HepG2 (cell line): ENCODE data around the gene DLG2. TPM values are rescaled to one million over a fixed set of nuclear protein-coding genes. Genes with fewer than 3 reads are reported as not detected.

ENCODE experiments used
- ARNTL ChIP-seq: sonication (generic); formaldehyde crosslinking; IDR thresholded peaks from 2 replicates; pipeline ENCODE4 v1.4.0; 2020; ENCODE audit warnings: mild to moderate bottlenecking, missing genetic modification reagents
- BORCS8-MEF2B ChIP-seq: sonication (generic); formaldehyde crosslinking; IDR thresholded peaks from 2 replicates; pipeline ENCODE4 v1.8.0; 2022; ENCODE audit warnings: mild to moderate bottlenecking, missing genetic modification reagents
- GLI4 ChIP-seq: sonication (generic); formaldehyde crosslinking; IDR thresholded peaks from 2 replicates; pipeline ENCODE4 v1.5.1; 2020; ENCODE audit warnings: missing genetic modification reagents, mild to moderate bottlenecking, moderate library complexity, borderline replicate concordance
- HNRNPLL ChIP-seq: fragments of 200-400 bp; formaldehyde crosslinking; IDR thresholded peaks from 2 replicates; pipeline ENCODE4 v1.6.1; 2017; ENCODE audit warnings: mild to moderate bottlenecking, low read depth, low read length; ENCODE audit not compliant: poor library complexity, severe bottlenecking
- MAF1 ChIP-seq: sonication (generic); formaldehyde crosslinking; IDR thresholded peaks from 2 replicates; pipeline ENCODE4 v1.5.0; 2020; ENCODE audit warnings: missing genetic modification reagents, borderline replicate concordance
- MAZ ChIP-seq, 2 experiments: sonication (generic) in 1 of 2; formaldehyde crosslinking in 1 of 2; IDR thresholded peaks; 2 replicates each; pipeline versions ENCODE4 v1.5.0 to v1.6.1; 2012 to 2020; ENCODE audit warnings: low read depth in 2 of 2, mild to moderate bottlenecking in 2 of 2, borderline replicate concordance in 1 of 2, improper control_type of control experiment in 1 of 2, low read length in 1 of 2, missing genetic modification reagents in 1 of 2, moderate library complexity in 1 of 2
- MED1 ChIP-seq: sonication (generic); formaldehyde crosslinking; IDR thresholded peaks from 2 replicates; pipeline ENCODE4 v1.4.0; 2020; ENCODE audit warnings: missing genetic modification reagents
- MIER3 ChIP-seq: IDR thresholded peaks from 2 replicates; pipeline ENCODE4 v1.6.1; 2016; ENCODE audit warnings: missing compliant biosample characterization, borderline replicate concordance
- MIXL1 ChIP-seq: IDR thresholded peaks from 2 replicates; pipeline ENCODE4 v1.6.1; 2016
- MXI1 ChIP-seq: IDR thresholded peaks from 3 replicates; pipeline ENCODE4 v1.6.1; 2012; ENCODE audit warnings: low read depth, low read length, inconsistent platforms, borderline replicate concordance
- NFE2L2 ChIP-seq: fragments of 150-350 bp; IDR thresholded peaks from 2 replicates; pipeline ENCODE4 v1.6.1; 2014; ENCODE audit warnings: low read length
- PHF5A ChIP-seq: IDR thresholded peaks from one replicate; pipeline ENCODE4 v1.6.1; 2018; ENCODE audit warnings: low read depth, missing genetic modification reagents; ENCODE audit not compliant: unreplicated experiment
- POLR2AphosphoS5 ChIP-seq: IDR thresholded peaks from 2 replicates; pipeline ENCODE4 v1.6.1; 2012; ENCODE audit warnings: low read depth, low read length
- RCOR2 ChIP-seq: IDR thresholded peaks from 2 replicates; pipeline ENCODE4 v1.6.1; 2016; ENCODE audit warnings: missing biosample characterization, missing genetic modification reagents
- SOX5 ChIP-seq: IDR thresholded peaks from 2 replicates; pipeline ENCODE4 v1.6.1; 2016; ENCODE audit warnings: borderline replicate concordance
- SP140L ChIP-seq: sonication (generic); formaldehyde crosslinking; IDR thresholded peaks from 2 replicates; pipeline ENCODE4 v1.4.0; 2020; ENCODE audit warnings: missing genetic modification reagents, borderline replicate concordance
- TBX2 ChIP-seq: sonication (generic); formaldehyde crosslinking; IDR thresholded peaks from 2 replicates; pipeline ENCODE4 v1.5.0; 2020; ENCODE audit warnings: missing genetic modification reagents, mild to moderate bottlenecking, borderline replicate concordance
- TP53 ChIP-seq: sonication (generic); formaldehyde crosslinking; conservative IDR thresholded peaks from 2 replicates; pipeline ENCODE4 v1.4.0; 2020; ENCODE audit warnings: missing genetic modification reagents
- XRCC5 ChIP-seq: fragments of 200-400 bp; formaldehyde crosslinking; optimal IDR thresholded peaks from 2 replicates; pipeline ENCODE3; 2017; ENCODE audit warnings: mild to moderate bottlenecking, low read length
- ZNF430 ChIP-seq: sonication (generic); formaldehyde crosslinking; IDR thresholded peaks from 2 replicates; pipeline ENCODE4 v1.9.0; 2021; ENCODE audit warnings: mild to moderate bottlenecking, missing genetic modification reagents
- ZNF468 ChIP-seq: sonication (generic); formaldehyde crosslinking; IDR thresholded peaks from 2 replicates; pipeline ENCODE4 v1.8.0; 2022; ENCODE audit warnings: mild to moderate bottlenecking, moderate library complexity, missing genetic modification reagents
- ZNF549 ChIP-seq: sonication (generic); formaldehyde crosslinking; IDR thresholded peaks from 2 replicates; pipeline ENCODE4 v1.5.0; 2020; ENCODE audit warnings: missing genetic modification reagents
- polyA plus RNA-seq, 8 experiments: library from polyadenylated mRNA; depleted of rRNA in 3 of 8; stranded (reverse) in 7 of 8; unstranded in 1 of 8; fragments of >200 nt; fragmentation: Illumina TruSeq in 4 of 8; extraction: Trizol in 4 of 8; gene quantifications; 2 replicates each; pipeline versions ENCODE4 v1.2.1 to v1.2.3, GENCODE V29; 2011 to 2016; ENCODE audit warnings: low read depth in 4 of 8, missing spikeins in 1 of 8, mixed read lengths in 1 of 8; ENCODE audit not compliant: insufficient read depth in 1 of 8
- total RNA-seq, 5 experiments: library from RNA; depleted of rRNA; stranded (reverse); fragments of >200 nt; fragmentation: Illumina TruSeq; extraction: Trizol; gene quantifications; 2 replicates each; pipeline ENCODE4 v1.2.3, GENCODE V29; 2016; ENCODE audit warnings: low read depth in 1 of 5
- TF ChIP-seq, protein P1 (sequence below), 2 experiments: sonication (generic) in 1 of 2; formaldehyde crosslinking in 1 of 2; IDR thresholded peaks; 2 replicates each; pipeline versions ENCODE4 v1.5.1 to v1.6.1; 2011 to 2020; ENCODE audit warnings: borderline replicate concordance in 1 of 2, low read depth in 1 of 2, low read length in 1 of 2, mild to moderate bottlenecking in 1 of 2, missing genetic modification reagents in 1 of 2, moderate library complexity in 1 of 2
- TF ChIP-seq, protein P2 (sequence below): IDR thresholded peaks from 2 replicates; pipeline ENCODE4 v1.6.1; 2016; ENCODE audit warnings: missing genetic modification reagents, missing compliant biosample characterization
- TF ChIP-seq, protein P3 (sequence below): sonication (generic); formaldehyde crosslinking; IDR thresholded peaks from 2 replicates; pipeline ENCODE4 v1.8.0; 2022; ENCODE audit warnings: missing genetic modification reagents, low read depth, mild to moderate bottlenecking, borderline replicate concordance
- TF ChIP-seq, protein P4 (sequence below): sonication (generic); formaldehyde crosslinking; IDR thresholded peaks from 2 replicates; pipeline ENCODE4 v1.5.0; 2020; ENCODE audit warnings: mild to moderate bottlenecking, missing genetic modification reagents, borderline replicate concordance

Gene DLG2
- total and polyA plus RNA-seq, 2 of the 13 experiments (the other 11 are each of a cell fraction or from before 2014, with no cell fraction given): 0.46 to 1.0 TPM

DNA sequence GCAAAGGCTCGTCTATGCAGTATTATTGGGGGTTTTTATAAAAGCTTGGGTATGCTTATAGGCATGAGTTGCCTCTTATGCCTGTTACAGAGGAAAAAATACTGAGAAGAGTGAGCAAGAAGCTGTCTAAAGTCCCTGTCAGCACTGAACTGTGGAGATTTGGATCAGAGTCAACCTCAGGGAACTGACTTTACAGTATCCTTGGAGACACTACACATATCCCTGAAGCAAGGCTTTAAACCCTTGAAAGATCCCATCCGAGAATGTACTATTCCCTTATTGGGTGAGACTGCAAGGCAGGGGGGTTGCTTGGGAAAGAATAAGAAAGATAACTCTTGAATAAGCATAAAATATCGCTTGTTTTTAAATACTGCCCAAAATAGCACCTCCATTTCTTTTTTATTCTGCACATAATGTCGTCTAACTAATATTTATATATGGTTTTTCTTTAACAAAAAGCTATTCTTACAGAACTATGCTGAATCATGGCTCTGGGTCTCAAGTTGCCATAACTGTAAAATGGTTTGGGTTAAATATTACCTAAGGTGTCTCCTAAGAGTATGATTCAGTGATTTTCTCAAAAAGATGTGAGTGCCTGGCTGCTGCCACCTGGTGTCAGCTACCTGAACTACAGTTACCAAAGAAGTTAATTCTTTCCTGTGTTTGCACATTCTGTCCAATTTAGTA, 1062.8 kb downstream of the DLG2 start (continued):
- TF ChIP-seq, protein P1, sequence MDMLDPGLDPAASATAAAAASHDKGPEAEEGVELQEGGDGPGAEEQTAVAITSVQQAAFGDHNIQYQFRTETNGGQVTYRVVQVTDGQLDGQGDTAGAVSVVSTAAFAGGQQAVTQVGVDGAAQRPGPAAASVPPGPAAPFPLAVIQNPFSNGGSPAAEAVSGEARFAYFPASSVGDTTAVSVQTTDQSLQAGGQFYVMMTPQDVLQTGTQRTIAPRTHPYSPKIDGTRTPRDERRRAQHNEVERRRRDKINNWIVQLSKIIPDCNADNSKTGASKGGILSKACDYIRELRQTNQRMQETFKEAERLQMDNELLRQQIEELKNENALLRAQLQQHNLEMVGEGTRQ (IDR thresholded peaks at IDR 0.05; ENCODE audit: low read depth, low read length): no peak
- TF ChIP-seq, protein P1 (CRISPR knock-in tag; IDR thresholded peaks at IDR 0.05; ENCODE audit: borderline replicate concordance): no peak
- TF ChIP-seq ZNF468 (CRISPR knock-in tag): no peak
- TF ChIP-seq BORCS8-MEF2B (CRISPR knock-in tag): no peak
- TF ChIP-seq ZNF549 (CRISPR knock-in tag): no peak
- TF ChIP-seq, protein P2, sequence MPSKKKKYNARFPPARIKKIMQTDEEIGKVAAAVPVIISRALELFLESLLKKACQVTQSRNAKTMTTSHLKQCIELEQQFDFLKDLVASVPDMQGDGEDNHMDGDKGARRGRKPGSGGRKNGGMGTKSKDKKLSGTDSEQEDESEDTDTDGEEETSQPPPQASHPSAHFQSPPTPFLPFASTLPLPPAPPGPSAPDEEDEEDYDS: peak; percentile 45; the same call in 1 of the 2 replicates
- TF ChIP-seq MAF1 (CRISPR knock-in tag): no peak
- peak; percentile 28; the same call in 1 of the 2 replicates for TF ChIP-seq SOX5
- TF ChIP-seq HNRNPLL: no peak
- no peak for TF ChIP-seq ARNTL
- no peak for TF ChIP-seq TBX2 (CRISPR knock-in tag)
- no peak for TF ChIP-seq MXI1
- 0 out of 2 replicates have a peak, but pooled peaks have one; percentile 25 for TF ChIP-seq MIXL1 (CRISPR knock-in tag)
- TF ChIP-seq POLR2AphosphoS5: no peak
- TF ChIP-seq, protein P3, sequence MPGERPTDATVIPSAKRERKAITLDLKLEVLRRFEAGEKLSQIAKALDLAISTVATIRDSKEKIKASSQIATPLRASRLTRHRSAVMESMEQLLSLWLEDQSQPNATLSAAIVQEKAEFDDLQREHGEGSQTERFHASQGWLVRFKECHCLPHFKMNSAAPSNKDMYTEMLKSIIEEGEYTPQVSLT (CRISPR knock-in tag): no peak
- TF ChIP-seq SP140L (CRISPR knock-in tag): no peak
- no peak for TF ChIP-seq XRCC5
- no peak for TF ChIP-seq RCOR2
- TF ChIP-seq MAZ (IDR thresholded peaks at IDR 0.05; ENCODE audit: borderline replicate concordance, low read depth, low read length): no peak
- TF ChIP-seq MAZ (CRISPR knock-in tag; IDR thresholded peaks at IDR 0.05; ENCODE audit: low read depth): no peak
- TF ChIP-seq GLI4 (CRISPR knock-in tag): no peak
- peak; percentile 69; the same call in 1 of the 2 replicates for TF ChIP-seq NFE2L2
- TF ChIP-seq MIER3: 0 out of 2 replicates have a peak, but pooled peaks have one; percentile 20
- TF ChIP-seq, protein P4, sequence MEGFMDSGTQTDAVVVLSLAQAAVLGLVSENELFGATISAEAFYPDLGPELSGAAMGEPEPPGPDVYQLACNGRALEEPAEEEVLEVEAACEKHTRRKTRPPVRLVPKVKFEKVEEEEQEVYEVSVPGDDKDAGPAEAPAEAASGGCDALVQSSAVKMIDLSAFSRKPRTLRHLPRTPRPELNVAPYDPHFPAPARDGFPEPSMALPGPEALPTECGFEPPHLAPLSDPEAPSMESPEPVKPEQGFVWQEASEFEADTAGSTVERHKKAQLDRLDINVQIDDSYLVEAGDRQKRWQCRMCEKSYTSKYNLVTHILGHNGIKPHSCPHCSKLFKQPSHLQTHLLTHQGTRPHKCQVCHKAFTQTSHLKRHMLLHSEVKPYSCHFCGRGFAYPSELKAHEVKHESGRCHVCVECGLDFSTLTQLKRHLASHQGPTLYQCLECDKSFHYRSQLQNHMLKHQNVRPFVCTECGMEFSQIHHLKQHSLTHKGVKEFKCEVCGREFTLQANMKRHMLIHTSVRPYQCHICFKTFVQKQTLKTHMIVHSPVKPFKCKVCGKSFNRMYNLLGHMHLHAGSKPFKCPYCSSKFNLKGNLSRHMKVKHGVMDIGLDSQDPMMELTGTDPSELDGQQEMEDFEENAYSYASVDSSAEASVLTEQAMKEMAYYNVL (CRISPR knock-in tag): no peak
- TF ChIP-seq ZNF430 (CRISPR knock-in tag): no peak
- TF ChIP-seq TP53 (CRISPR knock-in tag): no peak
- peak; percentile 23 for TF ChIP-seq PHF5A (CRISPR knock-in tag)
- no peak for TF ChIP-seq MED1 (CRISPR knock-in tag)
